ENCODE measurements around the gene RSBN1L. TPM values are rescaled to one million over a fixed set of nuclear protein-coding genes. Genes with fewer than 3 reads are reported as not detected.

Gene RSBN1L
- total RNA-seq, 1 donor from 2014 or later = 12.6 TPM

- DNase-seq (ENCODE audit: low read depth) (no peak), FAIRE-seq (no peak)
- Mint-ChIP-seq H3K4me3 (ENCODE audit: unreplicated experiment) (no peak overlapping the region), H3K27me3 (ENCODE audit: low read depth, unreplicated experiment) (no peaks in the 10 kb centered on the region), H3K27ac (ENCODE audit: unreplicated experiment) (no peak overlapping the region), H3K9me3 (ENCODE audit: unreplicated experiment) (no peaks in the 10 kb centered on the region), H3K4me1 (ENCODE audit: low read depth, unreplicated experiment) (peaks cover 7% of the 10 kb centered on the region), H3K36me3 (ENCODE audit: low read depth, unreplicated experiment) (peaks cover 1% of the 10 kb centered on the region)
- Histone ChIP-seq H3K27ac (ENCODE audit: low read depth, low read length) (no peak overlapping the region), H3K4me1 (ENCODE audit: insufficient read depth, low read length) (no peaks in the 10 kb centered on the region), H3K4me2 (ENCODE audit: low read length) (no peak overlapping the region), H3K27me3 (ENCODE audit: insufficient read depth, low read length) (no peaks in the 10 kb centered on the region), H3K36me3 (ENCODE audit: insufficient read depth, low read length) (no peaks in the 10 kb centered on the region), H2AFZ (ENCODE audit: low read depth, low read length) (no peak overlapping the region), H3K4me3 (ENCODE audit: insufficient read depth, low read depth, low read length) (no peak overlapping the region), H3K9me3 (ENCODE audit: insufficient read depth, low read depth, low read length) (no peaks in the 10 kb centered on the region), H4K20me1 (ENCODE audit: insufficient read depth, low read length) (peaks cover 7% of the 10 kb centered on the region), H3K79me2 (ENCODE audit: insufficient read depth, low read length) (no peaks in the 10 kb centered on the region), H3K9ac (ENCODE audit: low read length) (no peak overlapping the region)
- no peak for TF ChIP-seq CTCF (IDR thresholded peaks at IDR 0.05; ENCODE audit: insufficient read depth, low read depth, low read length)
- TF ChIP-seq EZH2 (IDR thresholded peaks at IDR 0.05; ENCODE audit: insufficient read depth, low read length) = no peak
Observed at GRCh38 chr7:77770316-77770715, 74.1 kb downstream of the RSBN1L start.

- Histone ChIP-seq H3K9ac (ENCODE audit: low read length) (no peak overlapping the region), H3K9me3 (ENCODE audit: insufficient read depth, low read depth, low read length) (no peaks in the 10 kb centered on the region), H3K4me2 (ENCODE audit: low read length) (no peak overlapping the region), H2AFZ (ENCODE audit: low read depth, low read length) (no peak overlapping the region), H3K27ac (ENCODE audit: low read depth, low read length) (no peak overlapping the region), H3K27me3 (ENCODE audit: insufficient read depth, low read length) (no peaks in the 10 kb centered on the region), H3K79me2 (ENCODE audit: insufficient read depth, low read length) (no peaks in the 10 kb centered on the region), H3K4me1 (ENCODE audit: insufficient read depth, low read length) (no peaks in the 10 kb centered on the region), H4K20me1 (ENCODE audit: insufficient read depth, low read length) (peaks cover 12% of the 10 kb centered on the region), H3K4me3 (ENCODE audit: insufficient read depth, low read depth, low read length) (no peak overlapping the region), H3K36me3 (ENCODE audit: insufficient read depth, low read length) (no peaks in the 10 kb centered on the region)
- Mint-ChIP-seq H3K27me3 (ENCODE audit: low read depth, unreplicated experiment) (no peaks in the 10 kb centered on the region), H3K9me3 (ENCODE audit: unreplicated experiment) (no peaks in the 10 kb centered on the region), H3K36me3 (ENCODE audit: low read depth, unreplicated experiment) (peaks cover 8% of the 10 kb centered on the region), H3K4me1 (ENCODE audit: low read depth, unreplicated experiment) (no peaks in the 10 kb centered on the region), H3K4me3 (ENCODE audit: unreplicated experiment) (no peak overlapping the region), H3K27ac (ENCODE audit: unreplicated experiment) (no peak overlapping the region)
- TF ChIP-seq EZH2 (IDR thresholded peaks at IDR 0.05; ENCODE audit: insufficient read depth, low read length) (no peak), CTCF (IDR thresholded peaks at IDR 0.05; ENCODE audit: insufficient read depth, low read depth, low read length) (no peak)
- no peak for FAIRE-seq
- no peak for DNase-seq (ENCODE audit: low read depth)
Observed at GRCh38 chr7:77771901-77772300, 75.6 kb downstream of the RSBN1L start.

- no peak overlapping the region for H2AFZ ChIP-seq (ENCODE audit: low read depth, low read length)
- TF ChIP-seq CTCF (IDR thresholded peaks at IDR 0.05; ENCODE audit: insufficient read depth, low read depth, low read length) (no peak), EZH2 (IDR thresholded peaks at IDR 0.05; ENCODE audit: insufficient read depth, low read length) (no peak)
- no peak overlapping the region for H3K4me2 ChIP-seq (ENCODE audit: low read length)
- no peaks in the 10 kb centered on the region for H3K27me3 Mint-ChIP-seq (ENCODE audit: low read depth, unreplicated experiment)
- H3K4me3 Mint-ChIP-seq (ENCODE audit: unreplicated experiment) = no peak overlapping the region
- H3K36me3 Mint-ChIP-seq (ENCODE audit: low read depth, unreplicated experiment) = peaks cover 7% of the 10 kb centered on the region
- H3K9ac ChIP-seq (ENCODE audit: low read length) = no peak overlapping the region
- H4K20me1 ChIP-seq (ENCODE audit: insufficient read depth, low read length) = peaks cover 4% of the 10 kb centered on the region
- H3K27me3 ChIP-seq (ENCODE audit: insufficient read depth, low read length) = no peaks in the 10 kb centered on the region
- peaks cover 9% of the 10 kb centered on the region for H3K36me3 ChIP-seq (ENCODE audit: insufficient read depth, low read length)
- no peak overlapping the region for H3K4me3 ChIP-seq (ENCODE audit: insufficient read depth, low read depth, low read length)
- no peak for DNase-seq (ENCODE audit: low read depth)
- H3K79me2 ChIP-seq (ENCODE audit: insufficient read depth, low read length) = no peaks in the 10 kb centered on the region
- no peaks in the 10 kb centered on the region for H3K9me3 Mint-ChIP-seq (ENCODE audit: unreplicated experiment)
- H3K27ac ChIP-seq (ENCODE audit: low read depth, low read length) = no peak overlapping the region
- FAIRE-seq = no peak
- H3K4me1 ChIP-seq (ENCODE audit: insufficient read depth, low read length) = no peaks in the 10 kb centered on the region
- H3K27ac Mint-ChIP-seq (ENCODE audit: unreplicated experiment) = no peak overlapping the region
- H3K4me1 Mint-ChIP-seq (ENCODE audit: low read depth, unreplicated experiment) = no peaks in the 10 kb centered on the region
- no peaks in the 10 kb centered on the region for H3K9me3 ChIP-seq (ENCODE audit: insufficient read depth, low read depth, low read length)
Observed at GRCh38 chr7:77778535-77778934, 82.3 kb downstream of the RSBN1L start.

Measured in astrocyte (in vitro differentiated cells and primary cell).